Measurements from ENCODE around the gene C2CD2L. TPM values are rescaled to one million over a fixed set of nuclear protein-coding genes. Genes with fewer than 3 reads are reported as not detected.

The C2CD2L gene
- total RNA-seq, 1 donor from 2014 or later = 1.3 TPM

GRCh38 chr11:119067371-119068222 is 39.5 kb upstream of the C2CD2L start, which contains the start of gene VPS11:
Gene VPS11, plus strand, starts transcription at chr11:119067818. Its CDS starts 6 bp downstream, at chr11:119067824.
- peaks cover 11% of the 10 kb centered on the region for H3K36me3 ChIP-seq (ENCODE audit: control insufficient read depth, insufficient read depth, low read length)
- FAIRE-seq (no peak), DNase-seq (ENCODE audit: low read depth) (peak; percentile 92)
- H3K27me3 ChIP-seq (ENCODE audit: control insufficient read depth, insufficient read depth, low read length) = no peaks in the 10 kb centered on the region
- peak within 1 kb of the TSS; percentile 95 for H3K4me3 ChIP-seq (ENCODE audit: low read depth, low read length)
- TF ChIP-seq CTCF (IDR thresholded peaks at IDR 0.05; ENCODE audit: insufficient read depth, low read length, severe bottlenecking) = no peak

- no peak for FAIRE-seq
- no peak for TF ChIP-seq CTCF (IDR thresholded peaks at IDR 0.05; ENCODE audit: insufficient read depth, low read length, severe bottlenecking)
- no peak for DNase-seq (ENCODE audit: low read depth)
- Histone ChIP-seq H3K36me3 (ENCODE audit: control insufficient read depth, insufficient read depth, low read length) (peaks cover 26% of the 10 kb centered on the region), H3K27me3 (ENCODE audit: control insufficient read depth, insufficient read depth, low read length) (no peaks in the 10 kb centered on the region), H3K4me3 (ENCODE audit: low read depth, low read length) (no peak overlapping the region)
These were observed 29.3 kb upstream of the C2CD2L start for GRCh38 chr11:119077839-119078238.

- H3K27me3 ChIP-seq (ENCODE audit: control insufficient read depth, insufficient read depth, low read length) = no peaks in the 10 kb centered on the region
- no peak for DNase-seq (ENCODE audit: low read depth)
- peak; percentile 7 for FAIRE-seq
- no peak overlapping the region for H3K4me3 ChIP-seq (ENCODE audit: low read depth, low read length)
- peaks cover 23% of the 10 kb centered on the region for H3K36me3 ChIP-seq (ENCODE audit: control insufficient read depth, insufficient read depth, low read length)
- TF ChIP-seq CTCF (IDR thresholded peaks at IDR 0.05; ENCODE audit: insufficient read depth, low read length, severe bottlenecking) = no peak
These were observed 28.3 kb upstream of the C2CD2L start for GRCh38 chr11:119078675-119079420.

GRCh38 chr11:119081682-119082260 is 25.4 kb upstream of the C2CD2L start:
- TF ChIP-seq CTCF (IDR thresholded peaks at IDR 0.05; ENCODE audit: insufficient read depth, low read length, severe bottlenecking) = no peak
- Histone ChIP-seq H3K4me3 (ENCODE audit: low read depth, low read length) (no peak overlapping the region), H3K27me3 (ENCODE audit: control insufficient read depth, insufficient read depth, low read length) (no peaks in the 10 kb centered on the region), H3K36me3 (ENCODE audit: control insufficient read depth, insufficient read depth, low read length) (peaks cover 23% of the 10 kb centered on the region)
- DNase-seq (ENCODE audit: low read depth) (no peak), FAIRE-seq (no peak)

- no peak for TF ChIP-seq CTCF (IDR thresholded peaks at IDR 0.05; ENCODE audit: insufficient read depth, low read length, severe bottlenecking)
- H3K4me3 ChIP-seq (ENCODE audit: low read depth, low read length) = peak within 1 kb of the TSS; percentile 66
- H3K36me3 ChIP-seq (ENCODE audit: control insufficient read depth, insufficient read depth, low read length) = peaks cover 16% of the 10 kb centered on the region
- H3K27me3 ChIP-seq (ENCODE audit: control insufficient read depth, insufficient read depth, low read length) = no peaks in the 10 kb centered on the region
- FAIRE-seq (no peak), DNase-seq (ENCODE audit: low read depth) (peak; percentile 89)
These were observed 22.3 kb upstream of the C2CD2L start, which contains the start of gene HMBS for GRCh38 chr11:119084663-119085436. Gene HMBS, plus strand, starts transcription at chr11:119084881. Its CDS starts 153 bp downstream, at chr11:119085034.
